ENCODE data around the gene DACT3.

Gene DACT3

GRCh38 chr19:46665072-46665471 lies 4.1 kb upstream of the DACT3 start:
- DNase-seq (ENCODE audit: low read depth in 2 of 2) = no peak

- DNase-seq (ENCODE audit: low read depth in 2 of 2) = peak; percentile 62 to 63
These were observed 982 bp upstream of the DACT3 start for GRCh38 chr19:46661735-46662592.

- DNase-seq (ENCODE audit: low read depth in 2 of 2) = no peak
These were observed 397 bp downstream of the DACT3 start for GRCh38 chr19:46660551-46661019.

GRCh38 chr19:46660008-46660517 lies 919 bp downstream of the DACT3 start:
- DNase-seq (ENCODE audit: low read depth in 2 of 2) = no peak

GRCh38 chr19:46659151-46660007 lies 1.6 kb downstream of the DACT3 start:
- DNase-seq (ENCODE audit: low read depth in 2 of 2) = no peak

GRCh38 chr19:46656541-46656940 lies 4.4 kb downstream of the DACT3 start:
- DNase-seq (ENCODE audit: low read depth in 2 of 2) = no peak

GRCh38 chr19:46654621-46655152 lies 6.3 kb downstream of the DACT3 start:
- no peak for DNase-seq (ENCODE audit: low read depth in 2 of 2)

GRCh38 chr19:46650445-46650844 lies 10.5 kb downstream of the DACT3 start:
- no peak for DNase-seq (ENCODE audit: low read depth in 2 of 2)

GRCh38 chr19:46648961-46649960 lies 11.7 kb downstream of the DACT3 start:
- DNase-seq (ENCODE audit: low read depth in 2 of 2) = no peak

GRCh38 chr19:46648060-46648960 lies 12.7 kb downstream of the DACT3 start:
- DNase-seq (ENCODE audit: low read depth in 2 of 2) = no peak

GRCh38 chr19:46646402-46646801 lies 14.6 kb downstream of the DACT3 start:
- no peak for DNase-seq (ENCODE audit: low read depth in 2 of 2)

- no peak for DNase-seq (ENCODE audit: low read depth in 2 of 2)
These were observed 16.3 kb downstream of the DACT3 start for GRCh38 chr19:46644720-46645119.

- DNase-seq (ENCODE audit: low read depth in 2 of 2) = no peak
These were observed 20.3 kb downstream of the DACT3 start for GRCh38 chr19:46640656-46641055.

- DNase-seq (ENCODE audit: low read depth in 2 of 2) = no peak
These were observed 21.4 kb downstream of the DACT3 start for GRCh38 chr19:46639358-46640182.

- DNase-seq (ENCODE audit: low read depth in 2 of 2) = no peak
These were observed 23.8 kb downstream of the DACT3 start for GRCh38 chr19:46637224-46637623.

- DNase-seq (ENCODE audit: low read depth in 2 of 2) = no peak
These were observed 24.8 kb downstream of the DACT3 start, which contains the start of gene GNG8 for GRCh38 chr19:46635920-46636761. TSS of gene GNG8 (minus strand) at chr19:46636202. CDS start at chr19:46634682, 1,520 bp downstream.

GRCh38 chr19:46634656-46635218 lies 26.2 kb downstream of the DACT3 start:
- no peak for DNase-seq (ENCODE audit: low read depth in 2 of 2)
